ENCODE results near the gene RERE. TPM values are rescaled to one million over a fixed set of nuclear protein-coding genes. Genes with fewer than 3 reads are reported as not detected.
"Not testable (repeated sequence)": the region's sequence is repeated elsewhere in the genome, so short reads cannot be mapped to it uniquely, and the experiment has no call there.

Gene RERE
- total RNA-seq, 3 donors from 2014 or later, result 99.5 to 204 (median 174) TPM

DNA sequence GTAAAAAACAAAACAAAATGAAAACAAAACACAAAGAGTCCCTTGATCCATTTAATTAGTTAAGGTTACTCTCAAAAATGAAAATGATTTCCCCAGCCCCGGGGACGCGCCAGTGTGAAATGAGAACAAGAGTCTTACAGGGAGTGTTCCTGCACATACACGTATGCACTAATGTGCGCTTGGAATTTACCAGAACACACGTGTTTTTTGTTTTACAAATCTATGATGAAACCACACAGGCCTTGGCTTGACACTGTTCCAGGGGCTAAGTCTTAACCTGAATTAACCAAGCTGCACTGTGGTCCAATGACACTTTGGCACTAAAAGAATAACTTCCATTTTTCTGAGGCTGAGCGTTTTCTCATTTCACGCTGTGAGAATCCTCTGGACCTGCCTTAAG is 435.8 kb downstream of the RERE start:
- peaks cover 17% of the 10 kb centered on the region for H3K4me1 ChIP-seq (ENCODE audit: low read depth)
- H3K36me3 ChIP-seq (ENCODE audit: low read depth), result no peaks in the 10 kb centered on the region
- intact Hi-C loops (cut with DNase I, micrococcal nuclease), result no loop called here
- no peak overlapping the region for H3K4me3 ChIP-seq
- DNase-seq (no peak), ATAC-seq (no peak)
- TF ChIP-seq, protein P1, sequence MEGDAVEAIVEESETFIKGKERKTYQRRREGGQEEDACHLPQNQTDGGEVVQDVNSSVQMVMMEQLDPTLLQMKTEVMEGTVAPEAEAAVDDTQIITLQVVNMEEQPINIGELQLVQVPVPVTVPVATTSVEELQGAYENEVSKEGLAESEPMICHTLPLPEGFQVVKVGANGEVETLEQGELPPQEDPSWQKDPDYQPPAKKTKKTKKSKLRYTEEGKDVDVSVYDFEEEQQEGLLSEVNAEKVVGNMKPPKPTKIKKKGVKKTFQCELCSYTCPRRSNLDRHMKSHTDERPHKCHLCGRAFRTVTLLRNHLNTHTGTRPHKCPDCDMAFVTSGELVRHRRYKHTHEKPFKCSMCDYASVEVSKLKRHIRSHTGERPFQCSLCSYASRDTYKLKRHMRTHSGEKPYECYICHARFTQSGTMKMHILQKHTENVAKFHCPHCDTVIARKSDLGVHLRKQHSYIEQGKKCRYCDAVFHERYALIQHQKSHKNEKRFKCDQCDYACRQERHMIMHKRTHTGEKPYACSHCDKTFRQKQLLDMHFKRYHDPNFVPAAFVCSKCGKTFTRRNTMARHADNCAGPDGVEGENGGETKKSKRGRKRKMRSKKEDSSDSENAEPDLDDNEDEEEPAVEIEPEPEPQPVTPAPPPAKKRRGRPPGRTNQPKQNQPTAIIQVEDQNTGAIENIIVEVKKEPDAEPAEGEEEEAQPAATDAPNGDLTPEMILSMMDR (IDR thresholded peaks at IDR 0.05), result no peak
- H3K9me3 ChIP-seq, result no peaks in the 10 kb centered on the region

DNA sequence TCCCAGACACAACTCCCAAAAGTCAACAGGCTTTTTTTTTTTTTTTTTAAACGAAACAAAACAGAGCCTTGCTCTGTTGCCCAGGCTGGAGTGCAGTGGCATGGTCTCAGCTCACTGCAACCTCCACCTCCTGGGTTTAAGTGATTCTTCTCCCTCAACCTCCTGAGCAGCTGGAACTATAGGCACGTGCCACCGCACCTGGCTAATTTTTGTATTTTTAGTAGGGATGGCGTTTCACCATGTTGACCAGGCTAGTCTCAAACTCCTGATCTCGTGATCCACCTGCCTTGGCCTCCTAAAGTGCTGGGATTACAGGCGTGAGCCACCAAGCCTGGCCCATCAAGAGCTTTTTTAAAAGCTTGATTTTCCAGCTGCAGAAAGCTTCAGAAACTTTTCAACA is 437.1 kb downstream of the RERE start:
- H3K4me3 ChIP-seq; H3K36me3 ChIP-seq (ENCODE audit: low read depth); H3K9me3 ChIP-seq; DNase-seq; ATAC-seq; intact Hi-C loops (cut with DNase I, micrococcal nuclease): not testable (repeated sequence)
- H3K4me1 ChIP-seq (ENCODE audit: low read depth), result peaks cover 16% of the 10 kb centered on the region

DNA sequence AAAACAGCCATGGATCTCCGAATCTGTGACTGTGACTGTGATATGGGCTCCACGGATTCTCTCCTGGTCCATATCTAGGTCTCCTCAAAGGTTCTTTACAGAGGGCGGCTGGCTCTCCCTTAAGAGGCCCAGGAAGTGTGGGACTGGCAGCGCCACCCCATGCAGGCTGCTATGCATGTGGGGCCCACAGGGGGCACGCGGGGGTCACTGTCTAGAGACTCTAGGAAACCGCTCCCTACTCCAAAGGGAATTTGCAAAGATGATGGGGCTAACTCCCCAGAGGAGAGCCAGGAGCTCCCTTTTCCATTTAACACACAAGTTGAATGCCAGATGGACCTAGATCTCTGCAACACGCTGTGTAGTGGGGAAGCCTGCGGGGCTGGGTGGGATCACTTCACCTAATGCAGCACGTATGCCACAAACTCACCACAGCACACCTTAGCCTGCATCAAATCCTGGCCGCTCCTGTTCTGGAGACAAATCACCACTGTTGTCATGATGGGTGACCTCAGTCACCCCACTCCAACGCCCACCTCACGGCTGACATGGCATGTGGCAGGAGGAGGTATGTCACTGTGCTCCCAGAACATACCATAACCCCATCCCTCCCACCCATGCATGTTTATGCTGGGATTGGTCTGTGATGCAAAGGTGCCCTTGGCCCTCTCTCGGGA is 437.8 kb downstream of the RERE start:
- Histone ChIP-seq H3K4me1 (ENCODE audit: low read depth) (peaks cover 15% of the 10 kb centered on the region), H3K36me3 (ENCODE audit: low read depth) (no peaks in the 10 kb centered on the region), H3K4me3 (no peak overlapping the region), H3K9me3 (no peaks in the 10 kb centered on the region)
- TF ChIP-seq, protein P1 (IDR thresholded peaks at IDR 0.05), result no peak
- intact Hi-C loops (cut with DNase I, micrococcal nuclease), result no loop called here
- no peak for DNase-seq
- no peak for ATAC-seq

DNA sequence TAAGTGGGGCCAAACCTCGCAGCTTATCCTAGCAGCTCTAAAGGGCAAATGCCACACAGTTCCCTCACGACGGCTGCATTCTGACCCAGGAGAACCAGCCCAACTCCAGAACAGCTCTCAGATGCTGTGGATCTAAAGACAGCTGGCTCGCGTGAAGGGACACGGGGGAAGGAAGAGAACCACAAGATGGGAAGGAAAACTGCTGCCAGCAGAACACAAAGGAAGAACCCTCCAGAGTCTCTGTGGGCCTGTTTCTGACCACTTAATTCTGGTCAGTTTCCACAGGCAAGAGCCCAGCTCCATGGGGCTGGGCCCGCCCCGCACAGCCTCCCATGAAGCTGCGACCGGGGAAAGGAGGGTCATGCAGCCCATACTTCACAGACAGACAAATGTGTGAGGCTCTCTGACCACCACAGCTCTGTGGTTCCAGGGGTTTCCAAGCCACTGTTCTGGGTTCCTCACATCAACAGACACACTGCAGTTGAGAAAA is 438.4 kb downstream of the RERE start:
- Histone ChIP-seq H3K4me3 (no peak overlapping the region), H3K9me3 (no peaks in the 10 kb centered on the region), H3K36me3 (ENCODE audit: low read depth) (no peaks in the 10 kb centered on the region), H3K4me1 (ENCODE audit: low read depth) (peaks cover 18% of the 10 kb centered on the region)
- TF ChIP-seq, protein P1 (IDR thresholded peaks at IDR 0.05), result no peak
- intact Hi-C loops (cut with DNase I, micrococcal nuclease), result no loop called here
- ATAC-seq, result peak; percentile 10
- no peak for DNase-seq

DNA sequence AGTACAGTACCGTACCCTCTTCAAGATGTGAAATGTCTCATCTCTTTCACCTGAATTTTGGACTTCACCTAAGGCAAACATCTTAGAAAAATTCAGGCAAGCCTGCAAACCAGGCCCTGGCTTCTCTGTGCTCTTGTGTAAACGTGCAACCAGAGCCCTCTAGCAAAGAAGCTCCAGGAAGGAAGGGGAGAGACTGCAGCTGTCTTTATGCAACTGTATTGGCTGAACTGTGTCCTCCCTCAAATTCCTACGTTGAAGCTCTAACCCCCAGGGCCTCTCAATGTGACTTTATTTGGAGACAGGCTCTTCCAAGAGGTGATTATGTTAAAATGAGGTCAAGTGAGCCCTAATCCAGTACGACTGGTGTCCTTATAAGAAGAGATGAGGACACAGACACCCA is 439.3 kb downstream of the RERE start:
- Histone ChIP-seq H3K36me3 (ENCODE audit: low read depth) (no peaks in the 10 kb centered on the region), H3K4me3 (no peak overlapping the region), H3K4me1 (ENCODE audit: low read depth) (peaks cover 18% of the 10 kb centered on the region), H3K9me3 (no peaks in the 10 kb centered on the region)
- TF ChIP-seq, protein P1 (IDR thresholded peaks at IDR 0.05), result no peak
- ATAC-seq (peak; percentile 34), DNase-seq (no peak)
- intact Hi-C loops (cut with DNase I, micrococcal nuclease), result no loop called here

DNA sequence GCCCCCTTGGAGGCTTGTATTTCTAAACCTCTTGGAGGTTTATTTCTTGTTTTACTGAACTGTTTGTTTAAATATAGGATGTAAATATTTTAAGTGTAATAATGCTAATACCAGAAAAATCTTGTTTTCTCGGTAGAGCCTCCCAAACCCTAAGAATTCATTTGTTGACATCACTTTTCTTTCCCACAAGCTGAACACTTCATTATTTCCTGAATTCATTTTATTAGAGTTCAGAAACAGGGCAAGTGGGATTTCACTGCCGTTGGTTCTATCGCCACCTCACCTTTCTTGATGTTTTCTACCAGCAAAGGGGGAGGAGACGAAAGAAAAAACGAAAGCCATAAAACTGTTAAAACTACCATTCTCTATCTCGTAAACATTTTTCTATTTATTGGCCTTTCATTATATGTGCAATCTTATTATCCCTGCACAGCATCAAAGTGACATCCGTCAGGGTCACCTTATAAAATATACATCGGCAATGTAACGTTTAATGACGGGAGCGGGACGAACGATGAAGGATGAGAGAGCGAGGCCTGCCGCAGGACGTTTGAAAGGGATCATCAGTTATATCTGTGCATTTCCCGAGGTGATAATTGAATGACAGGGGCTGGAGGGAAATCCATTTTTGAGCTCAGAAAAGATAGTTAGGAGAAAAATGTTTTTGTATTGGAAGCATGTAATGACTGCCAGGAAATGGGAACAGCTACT is 440.0 kb downstream of the RERE start:
- intact Hi-C loops (cut with DNase I, micrococcal nuclease), result no loop called here
- peaks cover 18% of the 10 kb centered on the region for H3K4me1 ChIP-seq (ENCODE audit: low read depth)
- no peak overlapping the region for H3K4me3 ChIP-seq
- no peak for ATAC-seq
- TF ChIP-seq, protein P1 (IDR thresholded peaks at IDR 0.05), result no peak
- no peaks in the 10 kb centered on the region for H3K9me3 ChIP-seq
- no peak for DNase-seq
- H3K36me3 ChIP-seq (ENCODE audit: low read depth), result no peaks in the 10 kb centered on the region

Data from mucosa of descending colon (tissue), 3 donors.